Stimulated activated CD4-positive, alpha-beta T cell treated with anti-CD3 and anti-CD28 coated beads, TNF-alpha, amount 100 ng/mL, for 4 hours (primary cell): ENCODE measurements around the gene AKAP12.

Experiments used
- DNase-seq, 3 experiments: peaks; one replicate each; pipeline ENCODE4 v3.0.0-alpha.2; 2020; ENCODE audit warnings: low read depth in 3 of 3

Gene AKAP12

DNA sequence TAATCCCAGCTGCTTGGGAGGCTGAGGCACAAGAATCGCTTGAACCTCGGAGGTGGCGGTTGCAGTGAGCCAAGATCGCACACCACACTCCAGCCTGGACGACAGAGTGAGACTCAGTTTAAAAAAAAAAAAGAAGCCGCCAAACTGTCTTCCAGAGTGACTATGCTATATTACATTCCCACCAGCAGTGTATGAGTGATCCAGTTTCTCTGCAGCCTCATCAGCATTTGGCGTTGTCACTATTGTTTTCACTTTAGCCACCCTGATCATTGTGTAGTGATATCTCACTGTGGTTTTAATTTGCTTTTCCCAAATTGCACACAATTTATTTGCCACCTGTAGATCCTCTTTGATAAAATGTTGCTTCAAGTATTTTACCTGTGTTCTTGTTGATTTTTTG lies 6.0 kb upstream of the AKAP12 start:
- no peak for DNase-seq

DNA sequence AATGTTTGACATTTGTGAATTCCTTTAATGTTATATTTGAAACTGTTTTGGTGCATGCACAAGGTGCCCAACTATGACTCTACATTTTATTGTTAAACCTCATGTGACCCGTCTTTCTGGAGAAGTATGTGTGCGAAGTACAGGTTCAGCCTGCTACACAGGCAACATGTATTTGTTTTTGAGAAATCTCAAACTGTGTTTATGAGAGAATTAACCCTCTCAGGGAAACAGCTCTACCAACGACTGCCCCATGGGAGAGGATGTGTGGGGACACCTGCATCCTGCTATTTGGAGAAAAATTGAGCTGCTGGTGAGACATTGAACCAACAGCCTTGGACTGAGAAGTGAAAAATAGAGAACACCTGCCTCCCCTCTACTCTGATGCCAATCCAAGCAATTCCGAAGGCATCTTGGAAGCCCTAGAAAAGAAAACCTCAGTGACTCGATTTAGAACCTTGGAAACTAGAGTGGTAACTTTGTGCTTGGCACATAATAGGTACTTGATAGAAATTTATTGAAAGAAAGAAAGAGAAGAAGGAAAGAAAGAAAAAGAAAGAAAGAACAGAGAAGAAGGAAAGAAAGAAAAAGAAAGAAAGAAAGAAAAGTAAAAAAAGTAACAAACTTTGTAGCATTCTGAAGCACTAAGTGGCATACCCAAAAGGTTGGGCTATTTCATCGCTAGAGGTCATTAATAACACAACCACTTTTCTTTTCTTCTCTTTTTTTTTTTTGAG lies 2.9 kb upstream of the AKAP12 start:
- no peak for DNase-seq

- no peak for DNase-seq
These were observed 394 bp downstream of the AKAP12 start for GRCh38 chr6:151240036-151240685.

DNA sequence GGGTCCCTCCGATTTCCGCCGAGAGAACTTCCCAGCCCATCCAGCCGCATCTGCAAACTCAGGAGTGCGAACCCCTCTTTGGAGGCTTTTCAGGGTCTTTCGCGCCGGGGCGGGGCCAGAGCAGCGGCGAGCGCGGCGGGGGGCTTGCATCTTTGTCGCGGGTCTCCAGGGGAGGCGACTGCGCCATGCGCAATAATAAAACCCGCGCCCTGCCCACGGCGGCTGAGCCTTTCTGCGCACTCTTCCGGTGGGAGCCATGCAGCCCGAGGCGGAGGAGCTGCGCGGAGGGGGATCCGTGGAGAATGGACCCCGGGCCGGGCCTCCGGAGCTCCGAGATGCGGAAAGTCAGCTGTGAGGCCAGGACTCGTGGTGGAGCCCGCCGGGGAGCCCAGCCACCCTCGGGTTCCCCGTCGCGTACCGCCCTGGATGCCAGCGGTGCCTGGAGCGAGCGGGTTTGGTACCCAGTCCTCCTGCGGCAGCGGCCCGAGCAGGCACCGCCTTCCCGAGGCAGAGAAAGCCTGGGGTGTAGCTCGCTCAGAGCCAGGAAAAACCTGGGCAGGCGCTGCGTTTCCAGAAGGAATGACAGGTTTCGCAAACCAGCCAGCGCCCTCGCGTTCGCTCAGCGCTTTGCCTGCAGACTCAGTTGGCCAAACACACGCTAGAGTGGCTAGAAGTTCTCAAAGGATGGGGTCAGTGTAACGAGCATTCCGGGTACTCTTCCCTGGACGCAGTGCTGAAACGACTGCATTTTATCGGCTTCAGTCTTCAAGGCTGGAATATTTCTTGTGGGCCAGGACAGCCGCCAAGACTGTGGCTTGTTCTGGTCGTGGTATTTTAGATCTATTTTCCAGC lies 1.2 kb downstream of the AKAP12 start:
- no peak for DNase-seq

DNA sequence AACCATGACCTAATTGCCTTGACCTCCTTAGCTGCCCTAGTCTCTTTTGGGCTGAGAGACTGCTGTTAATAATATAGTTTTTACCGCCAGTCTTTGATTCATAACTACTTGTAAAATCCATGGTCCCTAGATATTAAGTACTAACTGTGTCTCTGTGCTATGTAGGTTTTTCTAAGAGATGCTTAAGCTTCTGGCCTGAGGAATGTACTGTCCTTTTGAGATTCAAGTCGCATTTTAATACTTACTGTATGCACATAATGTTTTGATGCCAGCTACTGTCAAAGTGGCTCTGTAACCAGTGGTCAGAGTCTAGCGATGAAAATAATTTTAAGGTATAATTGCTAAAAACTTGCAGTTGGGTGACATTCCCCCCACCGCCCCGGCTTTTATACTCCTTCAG lies 2.1 kb downstream of the AKAP12 start:
- DNase-seq = no peak

GRCh38 chr6:151242420-151242861 lies 2.7 kb downstream of the AKAP12 start:
- DNase-seq = no peak

GRCh38 chr6:151243481-151243880 lies 3.7 kb downstream of the AKAP12 start:
- no peak for DNase-seq

DNA sequence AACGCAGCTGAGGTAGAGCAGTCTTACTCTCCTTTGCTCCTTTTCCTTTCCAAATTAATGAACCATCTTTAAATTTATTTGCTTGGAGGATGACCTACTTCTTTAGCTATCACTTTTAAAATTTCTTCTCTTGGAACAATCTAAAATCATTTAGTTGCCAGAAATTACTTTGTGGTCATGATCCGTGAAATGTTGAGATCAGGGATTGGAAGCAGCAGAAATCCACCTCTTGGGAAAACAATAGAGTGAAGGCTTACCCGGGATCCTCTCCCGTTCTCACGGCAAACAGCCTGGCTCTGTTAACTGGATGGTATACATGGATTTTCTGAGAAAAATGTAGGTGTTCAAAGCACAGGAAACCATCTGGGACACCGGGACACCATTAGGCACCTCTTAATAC lies 7.7 kb downstream of the AKAP12 start:
- no peak for DNase-seq

DNA sequence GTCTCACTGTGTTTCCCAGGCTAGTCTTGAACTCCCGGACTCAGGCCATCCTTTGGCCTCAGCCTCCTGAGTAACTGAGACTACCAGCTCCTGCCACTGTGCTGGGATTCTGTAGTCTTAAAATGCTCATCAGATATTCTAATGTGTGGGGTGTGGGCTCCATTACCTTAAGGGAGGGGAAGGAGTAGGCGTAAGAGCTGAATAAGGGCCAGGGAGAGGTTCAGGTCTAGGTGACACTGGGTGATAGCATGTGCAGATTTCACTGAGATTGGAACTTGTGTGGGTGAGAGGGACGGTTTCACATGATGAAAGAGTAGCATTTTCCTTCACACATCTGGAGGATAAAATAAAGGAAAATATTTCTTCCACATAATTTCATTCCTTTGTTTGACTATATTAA lies 8.5 kb downstream of the AKAP12 start:
- DNase-seq = no peak

GRCh38 chr6:151252634-151253033 lies 12.9 kb downstream of the AKAP12 start:
- DNase-seq = no peak

GRCh38 chr6:151254451-151255081 lies 14.8 kb downstream of the AKAP12 start:
- DNase-seq = no peak

- DNase-seq = no peak
These were observed 16.0 kb downstream of the AKAP12 start for GRCh38 chr6:151255811-151256210.

GRCh38 chr6:151257985-151258445 lies 18.2 kb downstream of the AKAP12 start:
- no peak for DNase-seq

GRCh38 chr6:151260205-151260604 lies 20.4 kb downstream of the AKAP12 start:
- DNase-seq = no peak

DNA sequence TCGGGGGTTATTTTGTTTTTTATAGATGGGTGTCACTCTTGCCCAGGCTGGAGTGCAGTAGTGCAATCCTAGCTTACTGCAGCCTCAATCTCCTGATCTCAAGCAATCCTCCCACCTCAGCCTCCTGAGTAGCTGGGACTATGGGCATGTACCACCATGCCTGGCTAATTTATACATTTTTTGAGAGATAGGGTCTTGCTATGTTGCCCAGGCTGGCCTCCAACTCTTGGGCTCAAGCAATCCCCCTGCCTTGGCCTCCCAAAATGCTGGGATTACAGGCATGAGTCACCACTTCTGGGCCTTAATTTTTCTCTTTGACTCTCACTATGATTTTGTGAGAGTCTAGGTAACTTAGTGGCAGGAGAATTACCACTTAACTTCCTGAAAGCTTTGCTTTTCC lies 23.3 kb downstream of the AKAP12 start:
- no peak for DNase-seq

DNA sequence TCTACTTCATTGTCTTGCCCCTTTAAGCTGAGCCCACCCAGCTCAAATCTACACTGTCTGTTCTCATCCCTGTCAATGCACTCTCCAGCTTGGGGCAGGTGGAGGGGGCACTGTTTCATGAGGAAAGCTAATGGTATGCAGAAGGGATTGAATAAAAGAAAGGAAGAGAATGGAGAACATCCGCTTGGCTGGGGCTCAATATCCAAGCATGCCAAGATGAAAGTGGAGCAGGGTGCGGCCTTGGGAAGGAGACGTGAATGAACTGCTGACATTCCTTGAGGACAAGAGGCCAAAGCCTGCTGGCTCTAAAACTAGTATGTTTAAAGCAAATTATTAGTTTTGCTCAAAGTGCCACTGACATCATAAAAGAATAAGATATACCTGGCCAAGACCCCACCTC lies 24.2 kb downstream of the AKAP12 start:
- DNase-seq = no peak

- DNase-seq = no peak
These were observed 25.5 kb downstream of the AKAP12 start for GRCh38 chr6:151265282-151265681.

GRCh38 chr6:151269321-151269995 lies 29.7 kb downstream of the AKAP12 start:
- no peak for DNase-seq

DNA sequence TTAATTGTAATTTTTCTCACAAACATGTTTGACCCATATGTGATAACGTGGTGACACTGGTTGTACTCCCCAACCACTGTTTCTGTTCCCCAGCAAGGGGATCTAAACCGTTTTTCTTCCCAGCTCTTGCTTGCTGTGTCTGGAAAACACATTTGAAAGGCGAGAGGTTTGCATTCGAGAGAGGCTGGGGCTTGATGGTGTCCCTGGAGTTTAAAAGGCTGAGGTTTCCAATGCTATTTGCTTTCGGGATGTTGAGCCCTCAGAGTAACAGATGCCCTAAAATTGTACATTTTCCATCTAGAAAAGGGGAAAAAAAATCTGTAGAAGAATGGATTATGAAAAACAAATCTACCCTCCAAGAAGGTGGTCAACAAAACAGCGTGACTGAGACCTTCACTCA lies 35.4 kb downstream of the AKAP12 start:
- no peak for DNase-seq

DNA sequence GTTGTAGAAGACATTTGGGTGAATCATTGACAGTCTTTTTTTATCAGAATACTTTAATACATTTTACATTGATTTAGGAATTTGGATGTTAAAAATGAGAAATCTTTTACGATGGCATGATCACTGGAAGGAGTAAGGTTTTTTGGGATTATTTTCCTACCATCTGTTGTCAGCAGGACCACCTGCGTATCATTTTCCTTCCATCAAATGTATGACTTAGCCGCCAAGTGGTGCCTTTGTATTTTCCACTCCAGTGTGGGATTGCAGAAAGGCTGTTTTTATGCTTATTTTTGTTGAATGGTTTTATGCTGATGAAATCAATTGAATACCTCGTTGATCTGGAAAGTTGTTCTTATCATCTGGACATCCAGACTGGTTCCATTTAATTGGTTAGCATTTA lies 35.8 kb downstream of the AKAP12 start:
- no peak for DNase-seq

GRCh38 chr6:151276112-151276740 lies 36.5 kb downstream of the AKAP12 start:
- DNase-seq = no peak
